Measurements from ENCODE around the gene CLDN18. TPM values are rescaled to one million over a fixed set of nuclear protein-coding genes. Genes with fewer than 3 reads are reported as not detected.

The CLDN18 gene
- total and polyA plus RNA-seq, 2 of the 8 experiments (the other 6 are each of a cell fraction or from before 2014, with no cell fraction given), result not detected

DNA sequence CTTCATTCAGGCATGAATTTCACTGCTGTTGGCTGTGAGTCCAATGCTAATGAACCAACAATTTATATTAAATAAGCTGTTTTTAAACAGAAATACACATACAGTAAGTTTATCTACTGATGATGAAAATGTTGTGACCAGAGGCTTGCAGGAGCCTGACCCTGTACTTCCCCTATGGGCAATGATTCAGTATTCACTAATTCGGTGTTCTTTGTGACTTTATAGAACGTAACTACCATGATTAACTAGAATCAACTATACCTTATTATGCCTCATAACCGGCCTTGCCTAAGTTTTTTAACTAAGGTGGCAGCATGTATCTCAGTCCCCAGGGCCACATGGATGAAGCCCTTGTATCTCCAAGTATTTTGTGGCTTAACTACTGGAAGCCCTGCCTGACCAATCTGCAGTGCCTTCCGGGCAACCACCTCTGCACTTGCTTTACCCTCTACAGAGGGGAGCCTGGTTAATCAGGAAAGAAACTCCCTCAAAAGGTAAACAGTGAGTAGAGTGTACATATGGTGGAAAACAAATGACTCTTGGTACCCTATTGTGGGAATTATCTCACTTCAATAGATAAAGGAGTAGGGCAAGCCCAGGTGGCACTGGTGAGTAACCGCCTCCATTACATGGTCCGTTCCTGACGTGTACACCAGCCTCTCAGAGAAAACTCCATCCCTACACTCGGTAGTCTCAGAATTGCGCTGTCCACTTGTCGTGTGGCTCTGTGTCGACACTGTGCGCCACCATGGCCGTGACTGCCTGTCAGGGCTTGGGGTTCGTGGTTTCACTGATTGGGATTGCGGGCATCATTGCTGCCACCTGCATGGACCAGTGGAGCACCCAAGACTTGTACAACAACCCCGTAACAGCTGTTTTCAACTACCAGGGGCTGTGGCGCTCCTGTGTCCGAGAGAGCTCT is 11.6 kb upstream of the CLDN18 start (continued):
- TF ChIP-seq CHD1 (IDR thresholded peaks at IDR 0.05; ENCODE audit: low read depth, low read length), result no peak
